B cell (primary cell): Measurements from ENCODE around the gene SERPINE2. TPM values are rescaled to one million over a fixed set of nuclear protein-coding genes. Genes with fewer than 3 reads are reported as not detected.

Experiments used
- ATAC-seq: fragments of 200-7000 bp; cut with Tn5 transposase; one replicate; pipeline ENCODE4 v1.10.0; 2021; ENCODE audit warnings: low read depth, mild to moderate bottlenecking, moderate number of reproducible peaks, moderate library complexity
- CTCF ChIA-PET: fragments of 350-600 bp; sonication (Branson Sonifier 250); formaldehyde crosslinking; loops from one replicate; lab custom pipeline; 2021; ENCODE audit warnings: antibody characterized with exemption, inconsistent platforms; lab: Charles Lee
- POLR2A ChIA-PET: fragments of 350-600 bp; sonication (Branson Sonifier 250); formaldehyde crosslinking; loops from one replicate; lab custom pipeline; 2021; ENCODE audit warnings: antibody characterized with exemption; lab: Charles Lee
- DNase-seq: peaks from one replicate; pipeline ENCODE4 v3.0.0; 2013
- H2AFZ ChIP-seq: 2 replicates; pipeline ENCODE4 v1.6.1; 2012; ENCODE audit warnings: mild to moderate bottlenecking, low read depth, low read length; ENCODE audit not compliant: insufficient read depth, poor library complexity, severe bottlenecking
- H3K27ac ChIP-seq, 2 donors: 1 replicate in 1 of 2; 2 replicates in 1 of 2; pipeline ENCODE4 v1.5.1; 2012 to 2013; ENCODE audit warnings: low read length in 2 of 2, mild to moderate bottlenecking in 2 of 2, moderate library complexity in 1 of 2
- H3K27me3 ChIP-seq, 4 experiments: fragments of 200-600 bp in 1 of 4; sonication (generic) in 1 of 4; replicated peaks in 1 of 4; 1 replicate in 2 of 4; 2 replicates in 2 of 4; pipeline versions ENCODE4 v1.6.1 to v1.7.0; 2013 to 2016; ENCODE audit warnings: low read length in 3 of 4, mild to moderate bottlenecking in 2 of 4, mixed read lengths in 1 of 4, moderate library complexity in 1 of 4; ENCODE audit not compliant: insufficient read depth in 4 of 4, control insufficient read depth in 3 of 4; ENCODE audit errors: control extremely low read depth in 1 of 4
- H3K36me3 ChIP-seq, 2 experiments: replicated peaks in 1 of 2; 1 replicate in 1 of 2; 2 replicates in 1 of 2; pipeline versions ENCODE4 v1.6.1 to v1.7.1; 2013; ENCODE audit warnings: low read length in 1 of 2; ENCODE audit not compliant: insufficient read depth in 2 of 2, control insufficient read depth in 1 of 2; ENCODE audit errors: control extremely low read depth in 1 of 2, extremely low read depth in 1 of 2
- H3K4me1 ChIP-seq, 2 donors: fragments of 200-600 bp in 1 of 2; sonication (generic) in 1 of 2; 1 replicate in 1 of 2; 2 replicates in 1 of 2; pipeline versions ENCODE4 v1.5.1 to v1.6.1; 2013 to 2017; ENCODE audit warnings: low read length in 2 of 2; ENCODE audit not compliant: control insufficient read depth in 2 of 2, insufficient read depth in 2 of 2
- H3K4me2 ChIP-seq: replicated peaks from 2 replicates; pipeline ENCODE3; 2012; ENCODE audit warnings: mild to moderate bottlenecking, low read depth, low read length; ENCODE audit not compliant: poor library complexity, severe bottlenecking
- H3K4me3 ChIP-seq, 5 experiments: fragments of 200-600 bp in 1 of 5; sonication (generic) in 1 of 5; 1 replicate in 3 of 5; 2 replicates in 2 of 5; pipeline versions ENCODE4 v1.5.1 to v1.7.0; 2011 to 2016; ENCODE audit warnings: low read length in 4 of 5, mild to moderate bottlenecking in 4 of 5, low read depth in 2 of 5, control low read depth in 1 of 5, moderate library complexity in 1 of 5; ENCODE audit not compliant: insufficient read depth in 1 of 5; ENCODE audit errors: control extremely low read depth in 1 of 5, extremely low read depth in 1 of 5
- H3K79me2 ChIP-seq: fragments of 200-600 bp; sonication (generic); one replicate; pipeline ENCODE4 v1.6.0; 2016; ENCODE audit warnings: low read length; ENCODE audit not compliant: control insufficient read depth, insufficient read depth
- H3K9ac ChIP-seq: fragments of 200-600 bp; sonication (generic); 2 replicates; pipeline ENCODE4 v1.6.1; 2017; ENCODE audit warnings: mild to moderate bottlenecking, low read length, moderate library complexity
- H3K9me3 ChIP-seq, 3 donors: one replicate each; pipeline versions ENCODE4 v1.6.1 to v1.7.1; 2013; ENCODE audit warnings: low read length in 2 of 3; ENCODE audit not compliant: control insufficient read depth in 2 of 3, insufficient read depth in 1 of 3; ENCODE audit errors: control extremely low read depth in 1 of 3
- H4K20me1 ChIP-seq: 2 replicates; pipeline ENCODE4 v1.6.0; 2012; ENCODE audit warnings: mild to moderate bottlenecking, low read length; ENCODE audit not compliant: insufficient read depth, control insufficient read depth, poor library complexity, severe bottlenecking
- H3K27ac Mint-ChIP-seq: one replicate; pipeline ENCODE4 v1.8.0; 2021; ENCODE audit warnings: mixed read lengths
- H3K27me3 Mint-ChIP-seq: one replicate; pipeline ENCODE4 v1.8.0; 2021; ENCODE audit warnings: mixed read lengths
- H3K4me1 Mint-ChIP-seq: one replicate; pipeline ENCODE4 v1.8.0; 2021; ENCODE audit warnings: mixed read lengths
- H3K4me3 Mint-ChIP-seq: one replicate; pipeline ENCODE4 v1.8.0; 2021; ENCODE audit warnings: mixed read lengths
- H3K9me3 Mint-ChIP-seq: one replicate; pipeline ENCODE4 v1.8.0; 2022; ENCODE audit warnings: mixed read lengths; ENCODE audit not compliant: insufficient read depth
- EZH2 ChIP-seq: IDR thresholded peaks from 2 replicates; pipeline ENCODE4 v1.6.1; 2012; ENCODE audit warnings: borderline replicate concordance, low read depth, mild to moderate bottlenecking, moderate library complexity, low read length; ENCODE audit not compliant: insufficient read depth, poor library complexity, severe bottlenecking
- WGBS: methylation state at CpG from one replicate; pipeline ENCODE4 v1.1.5; 2013; ENCODE audit warnings: missing lambda C conversion rate; ENCODE audit not compliant: insufficient coverage; 5-methylcytosine and 5-hydroxymethylcytosine counted together
- intact Hi-C: fragments of 100-400 bp; cut with micrococcal nuclease; formaldehyde crosslinking; loops from one replicate; pipeline ENCODE4 v1.10.0; 2022
- polyA plus RNA-seq: library from polyadenylated mRNA; depleted of rRNA; stranded (reverse); fragments of >200 nt; gene quantifications from 2 replicates; pipeline ENCODE4 v1.2.3, GENCODE V29; 2012
- total RNA-seq, 2 donors: library from RNA; stranded (reverse); fragments of 120-200 nt in 1 of 2; gene quantifications; 1 replicate in 1 of 2; 2 replicates in 1 of 2; pipeline versions ENCODE4 v1.2.3 to v1.2.4, GENCODE V29; 2013 to 2022
- TF ChIP-seq, protein P1 (sequence below): fragments of 200-600 bp; IDR thresholded peaks from one replicate; pipeline ENCODE4 v1.8.0; 2022; ENCODE audit warnings: antibody characterized with exemption, mild to moderate bottlenecking

The SERPINE2 gene
- total and polyA plus RNA-seq, 2 donors (not counting 1 experiment from before 2014, with no cell fraction given): 0.45 to 1.8 TPM

DNA sequence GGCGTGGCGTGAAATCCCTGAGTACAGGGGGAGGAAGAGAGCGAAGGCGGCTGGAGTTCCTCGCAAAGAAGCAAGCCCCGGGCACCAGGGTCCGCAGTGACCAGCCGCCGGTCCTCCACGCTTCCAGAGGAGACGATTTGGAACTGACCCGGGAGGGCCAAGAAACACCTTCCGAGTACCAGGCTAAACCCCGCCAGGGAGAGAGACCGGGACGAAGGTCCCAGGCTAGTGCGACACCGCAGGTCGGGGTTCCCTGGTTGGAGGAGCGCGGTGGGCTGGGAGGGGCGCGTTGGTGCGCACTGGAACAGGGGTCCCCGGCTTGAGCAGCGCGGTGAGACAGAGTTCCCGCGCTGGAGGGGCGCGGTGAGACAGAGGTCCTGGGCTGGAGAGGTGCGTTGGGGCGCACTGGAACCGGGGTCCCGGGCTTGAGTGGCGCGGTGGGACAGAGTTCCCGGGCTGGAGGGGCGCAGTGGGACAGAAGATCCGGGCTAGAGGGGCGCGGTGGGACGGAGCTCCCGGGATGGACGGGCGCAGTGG is 94.9 kb downstream of the SERPINE2 start:
- TF ChIP-seq EZH2: no peak
- TF ChIP-seq, protein P1, sequence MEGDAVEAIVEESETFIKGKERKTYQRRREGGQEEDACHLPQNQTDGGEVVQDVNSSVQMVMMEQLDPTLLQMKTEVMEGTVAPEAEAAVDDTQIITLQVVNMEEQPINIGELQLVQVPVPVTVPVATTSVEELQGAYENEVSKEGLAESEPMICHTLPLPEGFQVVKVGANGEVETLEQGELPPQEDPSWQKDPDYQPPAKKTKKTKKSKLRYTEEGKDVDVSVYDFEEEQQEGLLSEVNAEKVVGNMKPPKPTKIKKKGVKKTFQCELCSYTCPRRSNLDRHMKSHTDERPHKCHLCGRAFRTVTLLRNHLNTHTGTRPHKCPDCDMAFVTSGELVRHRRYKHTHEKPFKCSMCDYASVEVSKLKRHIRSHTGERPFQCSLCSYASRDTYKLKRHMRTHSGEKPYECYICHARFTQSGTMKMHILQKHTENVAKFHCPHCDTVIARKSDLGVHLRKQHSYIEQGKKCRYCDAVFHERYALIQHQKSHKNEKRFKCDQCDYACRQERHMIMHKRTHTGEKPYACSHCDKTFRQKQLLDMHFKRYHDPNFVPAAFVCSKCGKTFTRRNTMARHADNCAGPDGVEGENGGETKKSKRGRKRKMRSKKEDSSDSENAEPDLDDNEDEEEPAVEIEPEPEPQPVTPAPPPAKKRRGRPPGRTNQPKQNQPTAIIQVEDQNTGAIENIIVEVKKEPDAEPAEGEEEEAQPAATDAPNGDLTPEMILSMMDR: no peak
- peak overlapping the region; percentile 99 for H3K4me2 ChIP-seq
- Mint-ChIP-seq H3K27me3 (no peaks in the 10 kb centered on the region), H3K4me1 (peaks cover 50% of the 10 kb centered on the region), H3K27ac (peak overlapping the region; percentile 94), H3K9me3 (peaks cover 6% of the 10 kb centered on the region), H3K4me3 (peak overlapping the region; percentile 94)
- peak overlapping the region; percentile 98 for H3K9ac ChIP-seq
- H4K20me1 ChIP-seq: peaks cover under 1% of the 10 kb centered on the region
- H3K9me3 ChIP-seq: peaks cover 0 to 6% (median under 1%) of the 10 kb centered on the region in 3 donors
- peak overlapping the region; percentile 90 for H2AFZ ChIP-seq
- ChIA-PET CTCF (interaction anchor here (0.9 to 1.8 kb wide), 6 partner anchors 18 to 50 kb away, joined by 3 to 7 read pairs (median 4); no protein-coding TSS in a partner anchor), POLR2A (interaction anchor here (0.7 to 1.5 kb wide), 5 partner anchors 8 to 647 kb away, joined by 3 to 6 read pairs (median 3); partner anchors contain the start of gene MRPL44)
- peaks cover 24 to 44% of the 10 kb centered on the region in 2 donors for H3K4me1 ChIP-seq
- peak overlapping the region; percentile 58 to 92 (median 89) for H3K4me3 ChIP-seq
- DNase-seq: peak; percentile 60
- no peaks in the 10 kb centered on the region for H3K36me3 ChIP-seq
- intact Hi-C loops: loop anchor here (10.0 kb wide), 1 partner anchor 1001 kb away; no protein-coding TSS in a partner anchor
- peak overlapping the region; percentile 15 to 87 for H3K27ac ChIP-seq
- WGBS: under 1% methylated on average over 46 of the region's 46 CpGs
- H3K79me2 ChIP-seq: peaks cover 89% of the 10 kb centered on the region
- no peaks in the 10 kb centered on the region for H3K27me3 ChIP-seq
- ATAC-seq: peak; percentile 15

DNA sequence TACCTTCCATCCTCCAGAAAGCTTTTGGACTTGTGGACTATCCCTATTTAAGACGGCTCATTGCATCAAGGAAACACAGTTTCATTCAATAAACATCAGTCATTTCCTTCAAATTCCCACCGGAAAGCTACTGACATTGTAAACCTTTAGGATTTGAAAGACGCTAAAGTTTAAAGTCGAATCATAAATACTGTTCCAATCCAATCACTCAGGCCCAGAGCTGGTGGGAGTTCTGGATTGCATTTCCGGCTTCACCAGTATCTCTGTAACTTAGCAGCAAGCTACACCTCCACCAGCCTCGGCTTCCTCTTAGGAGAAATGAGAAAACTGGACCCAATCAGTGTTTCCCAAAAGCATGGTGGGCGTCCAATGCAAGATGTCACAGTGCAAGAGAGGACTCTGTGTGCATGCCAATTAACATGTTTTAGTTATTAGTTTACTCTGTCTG is 95.5 kb downstream of the SERPINE2 start:
- H3K4me3 Mint-ChIP-seq: peak overlapping the region; percentile 94
- Histone ChIP-seq H3K4me2 (peak overlapping the region; percentile 99), H3K27me3 (no peaks in the 10 kb centered on the region), H3K79me2 (peaks cover 93% of the 10 kb centered on the region), H3K36me3 (no peaks in the 10 kb centered on the region), H3K4me1 (peaks cover 29 to 46% of the 10 kb centered on the region in 2 donors), H3K9ac (peak overlapping the region; percentile 98), H3K4me3 (peak overlapping the region in 3 of 5 experiments; percentile 79 to 92 (median 91)), H3K9me3 (peaks cover 0 to 10% (median 4%) of the 10 kb centered on the region in 3 donors), H3K27ac (peak overlapping the region in 1 of 2 donors; percentile 87), H4K20me1 (peaks cover 7% of the 10 kb centered on the region), H2AFZ (peak overlapping the region; percentile 90)
- TF ChIP-seq, protein P1: no peak
- TF ChIP-seq EZH2: no peak
- WGBS: 78% methylated on average over 3 of the region's 7 CpGs
- H3K27ac Mint-ChIP-seq: peak overlapping the region; percentile 76
- DNase-seq (no peak), ATAC-seq (no peak)
- CTCF ChIA-PET: interaction anchor here (0.6 to 1.5 kb wide), 5 partner anchors 19 to 257 kb away, joined by 3 to 4 read pairs (median 4); no protein-coding TSS in a partner anchor
- intact Hi-C loops: loop anchor here (10.0 kb wide), 1 partner anchor 1001 kb away; no protein-coding TSS in a partner anchor
- H3K4me1 Mint-ChIP-seq: peaks cover 52% of the 10 kb centered on the region
- POLR2A ChIA-PET: interaction anchor here (0.7 to 1.1 kb wide), 3 partner anchors 9 to 48 kb away, joined by 3 to 4 read pairs (median 3); no protein-coding TSS in a partner anchor
- H3K9me3 Mint-ChIP-seq: peaks cover 7% of the 10 kb centered on the region
- no peaks in the 10 kb centered on the region for H3K27me3 Mint-ChIP-seq
